GM19452 (cell line): ENCODE measurements around the gene FMNL3.
"Not testable (repeated sequence)": the region's sequence is repeated elsewhere in the genome, so short reads cannot be mapped to it uniquely, and the experiment has no call there.

ENCODE experiments used
- ATAC-seq: cut with Tn5 transposase; IDR thresholded peaks from one replicate; pipeline ENCODE4 v1.9.1; 2021; ENCODE audit not compliant: unreplicated experiment

Gene FMNL3

GRCh38 chr12:49609875-49610154 is 97.4 kb downstream of the FMNL3 start:
- ATAC-seq, result no peak

GRCh38 chr12:49609059-49609874 is 97.9 kb downstream of the FMNL3 start:
- no peak for ATAC-seq

- not testable (repeated sequence) for ATAC-seq
These were observed 101.7 kb downstream of the FMNL3 start, which contains the start of gene FAM186B for GRCh38 chr12:49605539-49605938. FAM186B (minus strand) TSS chr12:49605639; CDS start chr12:49605477, 162 bp downstream.

GRCh38 chr12:49604856-49605255 is 102.3 kb downstream of the FMNL3 start:
- no peak for ATAC-seq

GRCh38 chr12:49603721-49604120 is 103.5 kb downstream of the FMNL3 start:
- ATAC-seq, result no peak

- ATAC-seq, result no peak
These were observed 107.2 kb downstream of the FMNL3 start for GRCh38 chr12:49599961-49600360.

GRCh38 chr12:49598527-49598926 is 108.7 kb downstream of the FMNL3 start:
- no peak for ATAC-seq

- no peak for ATAC-seq
These were observed 118.3 kb downstream of the FMNL3 start for GRCh38 chr12:49588721-49589516.

GRCh38 chr12:49588281-49588680 is 118.9 kb downstream of the FMNL3 start:
- no peak for ATAC-seq

GRCh38 chr12:49587174-49587908 is 119.9 kb downstream of the FMNL3 start:
- no peak for ATAC-seq
